H9 (cell line): ENCODE measurements around the gene PLA2G2C. TPM values are rescaled to one million over a fixed set of nuclear protein-coding genes. Genes with fewer than 3 reads are reported as not detected.

Source experiments
- DNase-seq: peaks from one replicate; pipeline ENCODE4 v3.0.0-alpha.2; 2017
- H2AFZ ChIP-seq: one replicate; pipeline ENCODE4 v1.6.1; 2013; ENCODE audit warnings: mild to moderate bottlenecking, low read length, control low read depth, moderate library complexity
- H2AK5ac ChIP-seq: 2 replicates; pipeline ENCODE4 v1.6.1; 2013; ENCODE audit warnings: low read length, control low read depth, mixed read lengths; ENCODE audit not compliant: insufficient read length
- H2BK120ac ChIP-seq: one replicate; pipeline ENCODE4 v1.6.1; 2013; ENCODE audit warnings: low read depth, mild to moderate bottlenecking, low read length, control low read depth, inconsistent platforms; ENCODE audit not compliant: poor library complexity, severe bottlenecking
- H2BK12ac ChIP-seq: 2 replicates; pipeline ENCODE4 v1.6.1; 2013; ENCODE audit warnings: low read length, control low read depth, mixed read lengths, low read depth; ENCODE audit not compliant: insufficient read length
- H2BK15ac ChIP-seq: 2 replicates; pipeline ENCODE4 v1.6.1; 2013; ENCODE audit warnings: low read depth, low read length, control low read depth
- H2BK20ac ChIP-seq: one replicate; pipeline ENCODE4 v1.6.1; 2013; ENCODE audit warnings: low read depth, mild to moderate bottlenecking, low read length, control low read depth, inconsistent platforms; ENCODE audit not compliant: poor library complexity, severe bottlenecking
- H2BK5ac ChIP-seq: 2 replicates; pipeline ENCODE4 v1.6.1; 2013; ENCODE audit warnings: low read length, control low read depth, mixed read lengths; ENCODE audit not compliant: insufficient read length
- H3K14ac ChIP-seq: 2 replicates; pipeline ENCODE4 v1.6.1; 2013; ENCODE audit warnings: low read length, control low read depth; ENCODE audit not compliant: insufficient read depth
- H3K18ac ChIP-seq: 2 replicates; pipeline ENCODE4 v1.6.1; 2013; ENCODE audit warnings: low read depth, mild to moderate bottlenecking, mixed read lengths, low read length, control low read depth; ENCODE audit not compliant: insufficient read length
- H3K23ac ChIP-seq: 2 replicates; pipeline ENCODE4 v1.6.1; 2013; ENCODE audit warnings: low read length, control low read depth, mixed read lengths, low read depth; ENCODE audit not compliant: insufficient read length
- H3K23me2 ChIP-seq: 2 replicates; pipeline ENCODE4 v1.6.1; 2013; ENCODE audit warnings: low read depth, mild to moderate bottlenecking, mixed read lengths, low read length, control low read depth; ENCODE audit not compliant: insufficient read length, poor library complexity, severe bottlenecking
- H3K27ac ChIP-seq: 2 replicates; pipeline ENCODE4 v1.5.1; 2013; ENCODE audit warnings: low read length, control low read depth, mixed read lengths, low read depth; ENCODE audit not compliant: insufficient read length
- H3K27me3 ChIP-seq: 2 replicates; pipeline ENCODE4 v1.6.1; 2013; ENCODE audit warnings: low read length, control low read depth, inconsistent platforms; ENCODE audit not compliant: insufficient read depth
- H3K4ac ChIP-seq: 2 replicates; pipeline ENCODE4 v1.6.1; 2013; ENCODE audit warnings: low read depth, mild to moderate bottlenecking, control low read depth, inconsistent platforms, low read length, moderate library complexity
- H3K4me1 ChIP-seq: 2 replicates; pipeline ENCODE4 v1.6.1; 2013; ENCODE audit warnings: low read length, control low read depth, inconsistent platforms; ENCODE audit not compliant: insufficient read depth
- H3K4me2 ChIP-seq: 2 replicates; pipeline ENCODE4 v1.6.1; 2013; ENCODE audit warnings: low read length, control low read depth, mixed read lengths; ENCODE audit not compliant: insufficient read length, insufficient read depth
- H3K56ac ChIP-seq: 2 replicates; pipeline ENCODE4 v1.6.1; 2013; ENCODE audit warnings: low read depth, mild to moderate bottlenecking, mixed read lengths, low read length, control low read depth; ENCODE audit not compliant: insufficient read length
- H3K79me1 ChIP-seq: 2 replicates; pipeline ENCODE4 v1.6.1; 2013; ENCODE audit warnings: low read depth, mild to moderate bottlenecking, moderate library complexity, low read length, control low read depth, inconsistent platforms; ENCODE audit not compliant: insufficient read depth, poor library complexity, severe bottlenecking
- H3K79me2 ChIP-seq: 2 replicates; pipeline ENCODE4 v1.6.1; 2013; ENCODE audit warnings: low read length, control low read depth, inconsistent platforms; ENCODE audit not compliant: insufficient read depth
- H3K9ac ChIP-seq: 2 replicates; pipeline ENCODE4 v1.6.1; 2013; ENCODE audit warnings: low read length, control low read depth, mixed read lengths; ENCODE audit not compliant: insufficient read length; ENCODE audit errors: extremely low read depth
- H3K9me3 ChIP-seq: one replicate; pipeline ENCODE4 v1.6.1; 2013; ENCODE audit warnings: low read depth, low read length, inconsistent platforms; ENCODE audit not compliant: control insufficient read depth
- H3T11ph ChIP-seq: one replicate; pipeline ENCODE4 v1.6.1; 2013; ENCODE audit warnings: mild to moderate bottlenecking, low read length, control low read depth, inconsistent platforms
- H4K20me1 ChIP-seq: one replicate; pipeline ENCODE4 v1.6.1; 2013; ENCODE audit not compliant: control insufficient read depth, insufficient read length, insufficient read depth
- H4K5ac ChIP-seq: 2 replicates; pipeline ENCODE4 v1.6.1; 2013; ENCODE audit warnings: low read depth, mild to moderate bottlenecking, mixed read lengths, low read length, control low read depth; ENCODE audit not compliant: insufficient read length
- H4K8ac ChIP-seq: replicated peaks from 2 replicates; pipeline ENCODE4 v1.6.1; 2013; ENCODE audit warnings: low read length, control low read depth, mixed read lengths, low read depth; ENCODE audit not compliant: insufficient read length
- H4K91ac ChIP-seq: 2 replicates; pipeline ENCODE4 v1.6.1; 2013; ENCODE audit warnings: low read depth, mild to moderate bottlenecking, moderate library complexity, mixed read lengths, low read length, control low read depth; ENCODE audit not compliant: insufficient read length
- H3K27ac Mint-ChIP-seq, 3 experiments: 2 replicates in 2 of 3; 3 replicates in 1 of 3; pipeline ENCODE4 v1.8.0; 2020 to 2021; ENCODE audit warnings: mixed read lengths in 3 of 3, mild to moderate bottlenecking in 1 of 3, moderate library complexity in 1 of 3
- H3K27me3 Mint-ChIP-seq: 2 replicates; pipeline ENCODE4 v1.8.0; 2021; ENCODE audit warnings: low read depth, mild to moderate bottlenecking, moderate library complexity, mixed read lengths
- H3K36me3 Mint-ChIP-seq, 3 experiments: 2 replicates in 2 of 3; 3 replicates in 1 of 3; pipeline ENCODE4 v1.8.0; 2020 to 2021; ENCODE audit warnings: low read depth in 3 of 3, mixed read lengths in 3 of 3; ENCODE audit not compliant: insufficient read depth in 1 of 3
- H3K4me1 Mint-ChIP-seq, 2 experiments: 2 replicates each; pipeline ENCODE4 v1.8.0; 2020; ENCODE audit warnings: mixed read lengths in 2 of 2
- H3K4me3 Mint-ChIP-seq, 2 experiments: 2 replicates in 1 of 2; 3 replicates in 1 of 2; pipeline ENCODE4 v1.8.0; 2020 to 2021; ENCODE audit warnings: mild to moderate bottlenecking in 2 of 2, mixed read lengths in 2 of 2, moderate library complexity in 1 of 2
- H3K9me3 Mint-ChIP-seq, 2 experiments: 2 replicates in 1 of 2; 3 replicates in 1 of 2; pipeline ENCODE4 v1.8.0; 2020; ENCODE audit warnings: mild to moderate bottlenecking in 2 of 2, mixed read lengths in 2 of 2, moderate library complexity in 1 of 2
- CTCF ChIP-seq: fragments of 200-600 bp; sonication (generic); conservative IDR thresholded peaks from 3 replicates; pipeline ENCODE4 v1.8.0; 2021; ENCODE audit warnings: antibody characterized with exemption, mild to moderate bottlenecking
- WGBS: extraction: QIAGEN DNeasy Blood & Tissue Kit; methylation state at CpG from one replicate; pipeline ENCODE4 v1.1.7; 2013; ENCODE audit warnings: missing lambda C conversion rate, low lambda C conversion rate, mixed read lengths; ENCODE audit not compliant: insufficient read length; ENCODE audit errors: extremely low coverage; 5-methylcytosine and 5-hydroxymethylcytosine counted together
- total RNA-seq: library from RNA; stranded (reverse); gene quantifications from 2 replicates; pipeline ENCODE4 v1.2.1, GENCODE V29; 2021

PLA2G2C gene
- total RNA-seq, 1 experiment from 2014 or later = not detected

DNA sequence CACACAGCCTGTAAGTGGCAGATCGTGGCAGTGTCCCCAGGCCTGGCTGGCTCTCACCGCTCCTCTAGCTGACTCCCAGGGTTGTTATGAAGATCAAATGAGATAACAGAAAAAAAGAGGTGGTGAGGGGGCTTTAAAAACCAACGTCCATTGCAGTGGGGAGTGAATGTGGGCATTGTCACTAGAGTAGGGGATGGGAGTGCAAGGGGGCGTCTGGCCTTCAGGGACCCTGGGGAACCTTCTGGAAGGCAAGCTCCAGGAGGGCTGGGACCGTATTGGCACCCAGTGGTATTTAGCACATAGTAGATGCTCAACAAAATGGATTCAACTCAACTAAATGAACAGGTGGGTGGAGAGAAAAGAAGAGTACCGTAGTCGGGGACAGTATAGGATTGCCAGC is 70.4 kb downstream of the PLA2G2C start:
- H3K4me1 ChIP-seq = no peaks in the 10 kb centered on the region
- no peak overlapping the region for H3K4ac ChIP-seq
- Mint-ChIP-seq H3K27me3 (peaks cover 13% of the 10 kb centered on the region), H3K4me1 (peaks cover 6 to 16% of the 10 kb centered on the region in 2 experiments), H3K9me3 (0 out of 5 replicates have a peak, but pooled peaks cover 0 to 4% of the 10 kb centered on the region in 2 experiments), H3K27ac (no peak overlapping the region), H3K4me3 (no peak overlapping the region), H3K36me3 (no peaks in the 10 kb centered on the region)
- H4K20me1 ChIP-seq = no peaks in the 10 kb centered on the region
- no peak overlapping the region for H3K9ac ChIP-seq
- no peak overlapping the region for H3K56ac ChIP-seq
- H4K8ac ChIP-seq = no peak overlapping the region
- H3K14ac ChIP-seq = no peak overlapping the region
- no CpG with 5 or more reads among the region's 7 CpGs for WGBS
- H3K79me2 ChIP-seq = no peaks in the 10 kb centered on the region
- H3K23me2 ChIP-seq = peaks cover 4% of the 10 kb centered on the region
- H2BK5ac ChIP-seq = no peak overlapping the region
- no peak overlapping the region for H2BK120ac ChIP-seq
- no peak overlapping the region for H3K23ac ChIP-seq
- H2AK5ac ChIP-seq = no peak overlapping the region
- no peak overlapping the region for H2AFZ ChIP-seq
- H2BK12ac ChIP-seq = no peak overlapping the region
- no peak overlapping the region for H4K5ac ChIP-seq
- no peaks in the 10 kb centered on the region for H3K9me3 ChIP-seq
- H3K79me1 ChIP-seq = no peaks in the 10 kb centered on the region
- H4K91ac ChIP-seq = no peak overlapping the region
- H3T11ph ChIP-seq = no peak overlapping the region
- no peak overlapping the region for H3K27ac ChIP-seq
- no peak for DNase-seq
- no peak overlapping the region for H3K4me2 ChIP-seq
- no peak overlapping the region for H2BK20ac ChIP-seq
- H2BK15ac ChIP-seq = no peak overlapping the region
- H3K27me3 ChIP-seq = no peaks in the 10 kb centered on the region
- TF ChIP-seq CTCF = no peak
- no peak overlapping the region for H3K18ac ChIP-seq
